HG02840 (cell line): Measurements from ENCODE around the gene A4GALT.
A peak's percentile ranks its signal among the peaks of the same experiment; 100 is the strongest.

ENCODE experiments used
- ATAC-seq: cut with Tn5 transposase; IDR thresholded peaks from one replicate; pipeline ENCODE4 v1.9.1; 2021; ENCODE audit warnings: mild to moderate bottlenecking, moderate library complexity, moderate number of reproducible peaks; ENCODE audit not compliant: unreplicated experiment, low FRiP score

The A4GALT gene

GRCh38 chr22:42653999-42654398 lies 66.7 kb downstream of the A4GALT start:
- no peak for ATAC-seq

- ATAC-seq = no peak
These were observed 69.5 kb downstream of the A4GALT start for GRCh38 chr22:42651134-42651533.

DNA sequence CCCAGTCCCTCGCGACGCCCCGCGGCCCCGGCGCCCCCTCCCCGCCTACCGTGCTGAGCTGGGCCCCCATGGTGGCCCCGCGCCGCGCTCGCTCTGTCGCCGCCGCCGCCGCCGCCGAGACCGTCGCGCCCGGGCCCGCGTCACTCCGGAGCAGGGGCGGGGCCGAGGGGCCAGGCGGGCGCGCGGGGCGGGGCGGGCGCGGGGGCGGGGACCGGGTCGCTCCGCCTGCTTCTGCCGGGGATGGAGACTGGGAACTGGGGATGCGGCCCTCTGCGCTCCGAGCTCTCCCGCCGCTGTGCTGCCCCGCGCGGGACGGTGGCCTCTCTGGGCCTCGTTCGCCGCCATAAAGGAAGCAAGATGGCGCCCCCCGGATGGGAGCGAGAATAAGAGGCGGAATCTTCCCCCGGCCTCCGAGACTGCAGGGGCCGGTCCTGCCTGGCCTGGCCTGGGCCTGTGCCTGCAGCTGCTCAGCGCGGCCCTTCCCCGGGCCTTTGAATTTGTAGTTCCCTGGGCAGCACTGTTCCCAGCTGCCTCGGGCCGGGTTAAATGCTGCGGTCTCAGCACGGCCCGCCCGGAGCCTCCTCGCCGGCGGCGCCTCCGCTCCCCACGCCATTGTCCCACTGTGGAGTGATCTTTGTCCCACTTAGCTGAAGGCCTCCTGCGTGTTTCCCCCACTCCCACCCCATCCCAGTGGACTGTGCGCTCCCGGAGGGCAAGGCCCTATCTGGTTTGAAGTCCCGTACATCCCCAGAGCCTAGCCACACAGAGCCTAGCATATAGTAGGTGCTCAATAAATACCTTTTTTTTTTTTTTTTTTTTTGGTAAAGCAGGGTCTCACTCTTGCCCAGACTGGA lies 71.2 kb downstream of the A4GALT start, which contains the start of gene CYB5R3:
Gene CYB5R3 (minus strand): TSS at position 147 of the 854 bp plus-strand sequence. CDS start 77 bp downstream, at position 70.
- peak; percentile 54 for ATAC-seq

GRCh38 chr22:42648368-42649245 lies 72.1 kb downstream of the A4GALT start:
- ATAC-seq = peak; percentile 53

GRCh38 chr22:42648017-42648367 lies 72.7 kb downstream of the A4GALT start:
- ATAC-seq = no peak

DNA sequence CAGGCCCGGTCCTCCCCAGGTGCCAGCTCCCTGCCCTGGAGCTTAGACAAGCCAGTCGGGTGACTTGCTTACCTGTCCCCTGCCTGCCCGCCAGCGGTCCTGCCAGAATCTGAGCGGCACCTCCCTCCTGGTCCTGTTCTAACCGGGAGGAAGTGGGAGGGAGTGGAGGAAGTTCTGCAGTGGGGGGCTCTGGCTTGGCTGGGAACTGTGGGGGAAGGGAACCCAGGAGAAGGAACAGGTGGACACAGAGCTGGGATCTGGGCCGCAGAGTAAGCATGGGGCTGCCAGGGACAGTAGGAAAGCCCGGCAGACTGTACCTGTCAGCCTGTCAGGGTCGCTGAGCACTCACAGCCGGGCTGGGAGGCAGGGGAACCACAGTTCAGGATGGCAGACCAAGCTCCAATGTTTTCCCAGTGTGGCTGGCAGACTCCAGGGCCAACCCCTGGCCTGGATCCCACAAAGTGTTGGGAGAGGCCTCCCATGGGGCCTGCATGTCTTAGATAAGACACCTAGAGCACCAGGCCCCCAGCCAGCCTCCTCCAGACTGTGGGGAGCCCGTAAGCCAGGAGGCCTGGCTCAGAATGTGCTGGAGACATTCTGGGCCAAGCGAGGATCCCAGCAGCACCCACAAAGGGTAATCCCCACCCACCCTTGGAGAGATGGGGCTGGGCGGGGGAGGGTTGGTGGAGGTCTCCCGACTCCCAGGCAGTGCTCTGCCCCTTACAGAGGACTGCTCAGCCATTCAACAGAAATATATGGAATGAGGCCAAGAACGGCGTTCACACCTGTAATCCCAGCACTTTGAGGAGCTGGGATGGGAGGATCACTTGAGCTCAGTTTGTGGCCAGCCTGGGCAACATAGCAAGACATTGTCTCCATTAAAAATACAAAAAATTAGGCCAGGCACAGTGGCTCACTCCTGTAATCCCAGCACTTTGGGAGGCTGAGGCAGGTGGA lies 73.8 kb downstream of the A4GALT start:
- ATAC-seq = no peak

DNA sequence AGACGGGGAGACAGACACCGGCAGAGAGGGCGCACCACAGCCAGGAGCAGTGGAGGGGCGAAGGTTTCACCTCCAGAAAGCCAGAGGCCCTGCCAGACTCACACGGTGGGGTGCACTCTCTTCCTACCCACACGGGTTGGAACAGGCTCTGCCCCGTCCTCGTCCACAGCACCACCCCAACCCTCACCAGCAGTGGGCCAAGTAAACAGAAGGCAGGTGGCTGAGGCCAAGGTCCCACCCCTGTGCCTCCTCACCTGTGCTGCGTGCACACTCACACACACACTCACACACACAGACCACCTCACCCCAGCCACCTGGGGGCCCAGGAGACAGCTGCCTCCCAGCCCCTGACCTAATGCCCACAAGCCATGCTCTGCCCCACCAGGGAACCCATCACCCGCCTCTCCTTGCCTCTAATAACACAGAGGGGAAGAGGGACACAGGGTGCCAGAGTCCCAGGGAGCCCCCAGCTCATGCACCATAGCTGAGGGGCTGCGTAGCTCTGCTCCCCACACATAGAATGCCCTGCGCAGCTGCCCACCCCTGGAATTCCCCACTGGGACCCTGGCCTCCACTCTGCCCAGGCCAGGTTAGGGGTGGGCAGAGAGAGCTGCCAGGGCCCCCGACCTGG lies 74.6 kb downstream of the A4GALT start:
- no peak for ATAC-seq

- no peak for ATAC-seq
These were observed 75.2 kb downstream of the A4GALT start for GRCh38 chr22:42645341-42645937.

GRCh38 chr22:42644422-42645340 lies 76.0 kb downstream of the A4GALT start:
- no peak for ATAC-seq

DNA sequence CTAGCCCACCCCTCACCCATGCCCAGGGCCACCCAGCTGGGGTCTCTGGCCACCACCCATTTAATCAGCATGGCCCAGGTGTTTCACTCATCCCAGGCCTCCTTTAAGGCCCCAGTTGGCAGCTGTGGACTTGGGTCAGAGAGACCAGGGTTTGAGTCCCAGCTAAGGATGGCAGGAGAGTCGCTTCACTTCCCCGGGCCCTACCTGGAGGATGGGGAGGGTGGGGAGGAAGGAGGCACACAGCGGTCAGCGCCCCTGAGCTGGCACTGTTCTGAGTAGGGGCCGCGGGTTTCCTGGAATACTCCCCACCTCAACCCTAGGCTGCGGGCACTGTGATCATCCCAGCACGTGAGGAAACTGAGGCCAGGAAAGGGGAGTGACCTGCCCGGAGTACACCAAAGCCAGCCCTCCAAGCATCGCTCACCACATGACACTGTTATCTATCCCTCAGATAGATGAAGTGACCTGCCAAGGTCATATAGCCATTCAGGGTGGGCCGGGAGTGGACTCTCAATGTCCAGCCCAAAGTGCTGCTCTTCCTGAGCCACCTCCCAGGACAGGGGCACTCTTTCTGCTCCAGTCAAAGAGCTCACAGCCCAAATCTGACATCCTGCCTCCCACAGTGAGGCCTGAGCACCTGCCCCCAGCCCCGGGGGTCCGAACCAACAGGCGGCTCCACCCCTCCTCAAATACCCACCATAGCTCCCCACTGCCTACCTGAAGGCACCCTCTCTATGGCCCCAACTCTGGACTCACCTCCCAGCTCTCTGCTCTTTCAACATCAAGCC lies 76.8 kb downstream of the A4GALT start:
- ATAC-seq = no peak

GRCh38 chr22:42642806-42643633 lies 77.7 kb downstream of the A4GALT start:
- ATAC-seq = no peak
